C4-2B (cell line): ENCODE results near the gene LRCH3.

ENCODE experiments used
- H3K27ac ChIP-seq: fragments of 450-650 bp; 2 replicates; pipeline ENCODE4 v1.5.1; 2017
- ZFX ChIP-seq: fragments of 450-650 bp; IDR thresholded peaks from 2 replicates; pipeline ENCODE4 v1.6.1; 2017
- TF ChIP-seq, protein P1 (sequence below): fragments of 450-650 bp; conservative IDR thresholded peaks from 2 replicates; pipeline ENCODE4 v1.5.1; 2017; ENCODE audit warnings: mild to moderate bottlenecking

LRCH3 gene

DNA sequence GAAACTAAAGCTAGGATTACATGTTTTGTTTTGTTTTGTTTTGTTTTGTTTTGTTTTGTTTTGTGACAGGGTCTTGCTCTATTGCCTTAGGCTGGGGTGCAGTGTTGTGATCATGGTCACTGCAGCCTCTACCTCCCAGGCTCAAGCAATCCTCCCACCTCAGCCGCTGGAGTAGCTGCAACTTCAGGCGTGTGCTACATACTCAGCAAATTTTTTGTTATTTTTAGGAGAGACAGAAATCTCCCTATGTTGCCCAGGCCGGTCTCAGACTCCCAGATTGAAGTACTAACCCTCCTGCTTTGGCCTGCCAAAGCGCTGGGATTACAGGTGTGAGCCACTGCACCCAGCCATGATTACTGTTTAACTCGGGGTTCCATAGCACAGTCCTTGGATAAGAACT lies 50.7 kb downstream of the LRCH3 start:
- no peak overlapping the region for H3K27ac ChIP-seq
- TF ChIP-seq, protein P1, sequence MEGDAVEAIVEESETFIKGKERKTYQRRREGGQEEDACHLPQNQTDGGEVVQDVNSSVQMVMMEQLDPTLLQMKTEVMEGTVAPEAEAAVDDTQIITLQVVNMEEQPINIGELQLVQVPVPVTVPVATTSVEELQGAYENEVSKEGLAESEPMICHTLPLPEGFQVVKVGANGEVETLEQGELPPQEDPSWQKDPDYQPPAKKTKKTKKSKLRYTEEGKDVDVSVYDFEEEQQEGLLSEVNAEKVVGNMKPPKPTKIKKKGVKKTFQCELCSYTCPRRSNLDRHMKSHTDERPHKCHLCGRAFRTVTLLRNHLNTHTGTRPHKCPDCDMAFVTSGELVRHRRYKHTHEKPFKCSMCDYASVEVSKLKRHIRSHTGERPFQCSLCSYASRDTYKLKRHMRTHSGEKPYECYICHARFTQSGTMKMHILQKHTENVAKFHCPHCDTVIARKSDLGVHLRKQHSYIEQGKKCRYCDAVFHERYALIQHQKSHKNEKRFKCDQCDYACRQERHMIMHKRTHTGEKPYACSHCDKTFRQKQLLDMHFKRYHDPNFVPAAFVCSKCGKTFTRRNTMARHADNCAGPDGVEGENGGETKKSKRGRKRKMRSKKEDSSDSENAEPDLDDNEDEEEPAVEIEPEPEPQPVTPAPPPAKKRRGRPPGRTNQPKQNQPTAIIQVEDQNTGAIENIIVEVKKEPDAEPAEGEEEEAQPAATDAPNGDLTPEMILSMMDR, result no peak
- no peak for TF ChIP-seq ZFX

DNA sequence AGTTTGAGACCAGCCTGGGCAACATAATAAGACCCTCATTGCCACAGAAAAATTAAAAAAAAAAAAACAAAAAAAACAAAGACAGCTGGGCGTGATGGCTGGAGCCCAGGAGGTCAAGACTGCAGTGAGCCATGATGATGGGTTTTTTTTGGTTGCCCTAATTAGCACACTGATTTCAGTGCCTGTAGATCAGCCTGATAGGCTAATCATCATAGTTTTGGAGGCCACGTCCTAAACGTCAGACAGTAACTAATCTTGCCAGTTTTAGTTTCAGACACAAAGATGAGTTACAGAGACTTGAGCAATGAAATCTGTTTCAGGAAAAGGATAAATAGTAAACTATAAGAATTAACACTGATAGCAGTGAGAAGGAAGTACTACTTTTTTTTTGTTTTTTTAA lies 55.4 kb downstream of the LRCH3 start:
- no peak for TF ChIP-seq ZFX
- TF ChIP-seq, protein P1, result no peak

DNA sequence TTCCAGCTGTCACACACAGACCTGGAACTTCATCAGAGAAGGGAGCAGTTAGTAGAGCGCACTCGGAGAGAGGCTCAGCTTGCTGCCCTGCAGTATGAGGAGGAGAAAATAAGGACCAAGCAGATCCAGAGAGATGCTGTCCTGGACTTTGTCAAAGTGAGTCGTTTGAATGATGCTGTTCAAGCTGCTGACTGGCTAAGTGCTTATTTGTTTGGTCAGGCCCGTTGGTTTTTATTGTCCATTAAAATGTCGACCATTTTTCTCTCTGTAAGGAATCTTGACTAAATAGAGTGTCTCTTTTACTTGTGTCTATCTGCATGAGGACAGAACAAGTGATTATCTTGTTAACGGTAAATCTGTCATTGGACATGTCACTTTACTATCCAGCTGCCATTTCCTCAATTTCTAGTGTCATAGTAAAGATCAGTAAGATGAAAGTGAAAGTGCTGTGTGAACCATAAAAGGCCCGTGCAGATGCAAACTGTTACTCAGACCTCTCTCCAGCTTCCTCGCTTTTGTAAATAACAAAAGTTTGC lies 56.9 kb downstream of the LRCH3 start:
- TF ChIP-seq, protein P1, result no peak
- TF ChIP-seq ZFX, result no peak
- no peak overlapping the region for H3K27ac ChIP-seq

More for the DNA sequence above, 55.4 kb downstream of the LRCH3 start:
- no peak overlapping the region for H3K27ac ChIP-seq

DNA sequence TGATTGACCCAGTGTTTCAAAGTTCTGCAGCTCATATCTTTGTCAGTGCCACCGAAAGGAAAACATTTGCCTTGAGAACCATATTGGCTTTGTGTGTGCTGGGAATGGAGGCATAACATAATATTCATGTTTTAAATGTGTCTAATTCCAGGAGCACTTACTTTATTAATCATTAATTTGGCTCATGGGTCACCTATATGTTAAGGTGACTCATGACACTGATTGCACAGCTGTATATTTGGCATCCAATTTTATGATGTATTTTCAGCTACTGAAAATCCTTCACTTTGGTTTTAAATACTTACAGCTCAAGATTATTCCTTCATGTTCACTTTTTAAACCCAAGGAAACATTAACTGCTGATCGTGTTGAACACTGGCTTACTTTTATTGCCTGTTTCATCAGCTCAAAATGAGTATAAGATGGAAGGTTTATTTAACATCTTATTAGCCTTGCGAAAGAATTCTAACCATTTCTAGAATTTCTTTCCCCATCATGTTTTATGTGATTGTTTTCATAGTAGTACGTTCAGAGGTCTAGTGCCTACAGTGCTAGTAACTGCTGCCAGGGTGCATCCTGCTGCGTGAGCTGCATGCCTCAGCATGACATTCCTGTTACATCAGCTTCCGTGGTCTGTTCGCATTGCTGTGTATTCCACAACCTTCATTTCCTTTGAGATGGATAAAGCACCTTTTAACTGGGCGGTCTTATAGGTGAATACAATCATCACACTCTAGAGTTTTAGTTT lies 63.7 kb downstream of the LRCH3 start:
- H3K27ac ChIP-seq, result no peak overlapping the region
- no peak for TF ChIP-seq ZFX
- TF ChIP-seq, protein P1, result no peak

DNA sequence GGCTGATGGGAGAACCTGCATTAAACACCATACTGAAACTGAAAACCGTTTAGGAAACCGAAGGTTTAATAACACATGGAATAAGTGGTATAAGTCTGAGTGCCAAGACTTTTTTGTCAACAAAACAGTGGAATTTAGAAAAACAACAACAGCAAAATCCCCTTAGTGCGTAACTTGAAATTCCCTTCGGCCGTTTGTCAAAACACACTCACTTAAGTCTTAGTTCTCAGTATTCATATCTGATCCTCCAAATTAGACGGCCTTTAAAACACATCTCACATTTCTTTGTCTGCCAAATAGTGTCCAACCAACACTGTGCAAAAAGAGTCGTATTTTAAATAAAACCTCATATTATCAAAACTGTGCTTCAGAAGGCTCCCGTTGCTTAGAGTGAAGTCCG lies 64.5 kb downstream of the LRCH3 start:
- no peak overlapping the region for H3K27ac ChIP-seq
- TF ChIP-seq, protein P1, result no peak

DNA sequence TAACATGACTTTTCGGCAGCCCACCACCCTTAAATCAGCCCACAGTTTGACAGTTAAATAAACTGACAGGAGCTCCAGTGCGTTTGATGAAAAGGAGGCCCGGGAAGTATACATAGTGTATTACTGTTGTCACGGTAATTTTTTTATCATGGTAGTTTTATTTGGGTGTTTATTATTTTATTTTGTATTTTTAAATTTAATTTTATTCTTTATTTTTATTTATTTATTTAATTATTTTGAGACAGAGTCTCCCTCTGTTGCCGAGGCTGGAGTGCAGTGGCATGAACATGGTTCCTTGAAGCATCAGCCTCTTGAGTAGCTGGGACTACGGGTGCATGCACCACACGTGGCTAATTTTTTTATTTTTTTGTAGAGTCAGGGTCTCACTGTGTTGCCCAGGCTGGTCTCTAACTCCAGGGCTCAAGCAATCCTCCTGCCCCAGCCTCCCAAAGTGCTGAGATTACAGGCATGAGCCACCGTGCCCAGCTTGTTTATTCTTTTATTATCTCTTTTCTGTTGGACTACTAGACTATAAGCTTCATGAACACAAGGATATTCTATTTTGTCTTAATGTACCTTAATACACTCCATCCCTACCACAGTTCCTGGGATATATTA lies 65.3 kb downstream of the LRCH3 start:
- no peak overlapping the region for H3K27ac ChIP-seq
- TF ChIP-seq, protein P1, result no peak
- TF ChIP-seq ZFX, result no peak

DNA sequence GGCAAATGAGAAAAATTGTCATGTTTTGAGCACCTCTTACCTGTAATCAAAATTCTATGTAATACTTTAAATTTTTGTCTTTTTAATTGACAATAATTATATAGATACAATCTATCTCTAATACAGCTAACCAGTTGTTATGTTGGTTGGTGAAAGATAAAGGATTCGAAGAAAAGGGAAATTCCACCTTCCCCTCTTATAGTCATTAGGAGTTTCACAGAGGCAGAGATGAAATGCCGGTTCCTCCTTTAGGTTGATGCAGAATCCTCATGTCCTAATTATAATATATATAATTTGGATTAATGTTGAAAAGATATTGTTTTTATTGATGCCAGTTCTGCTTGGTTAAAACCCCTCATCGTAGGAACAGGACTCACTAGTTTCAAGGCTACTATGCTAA lies 67.1 kb downstream of the LRCH3 start:
- H3K27ac ChIP-seq, result no peak overlapping the region
- TF ChIP-seq, protein P1, result no peak
- no peak for TF ChIP-seq ZFX
